IMR-90 (cell line): ENCODE results near the gene TNPO2.

Experiments used
- BHLHE40 ChIP-seq: fragments of 150-350 bp; IDR thresholded peaks from 2 replicates; pipeline ENCODE4 v1.6.1; 2016; ENCODE audit warnings: mild to moderate bottlenecking, low read depth, low read length
- CEBPB ChIP-seq: IDR thresholded peaks from 2 replicates; pipeline ENCODE4 v1.6.1; 2012; ENCODE audit warnings: low read depth, low read length, improper control_type of control experiment
- CHD1 ChIP-seq: IDR thresholded peaks from 2 replicates; pipeline ENCODE4 v1.6.1; 2012; ENCODE audit warnings: low read depth, low read length, improper control_type of control experiment
- CTCF ChIP-seq: conservative IDR thresholded peaks from 2 replicates; pipeline ENCODE4 v1.5.1; 2012; ENCODE audit warnings: mild to moderate bottlenecking, low read depth, low read length, improper control_type of control experiment
- FOS ChIP-seq: fragments of 150-350 bp; IDR thresholded peaks from 2 replicates; pipeline ENCODE4 v1.6.1; 2016; ENCODE audit warnings: low read depth, low read length
- MAFK ChIP-seq: IDR thresholded peaks from 2 replicates; pipeline ENCODE4 v1.6.1; 2012; ENCODE audit warnings: low read depth, low read length, improper control_type of control experiment
- MXI1 ChIP-seq: IDR thresholded peaks from 2 replicates; pipeline ENCODE4 v1.6.1; 2012; ENCODE audit warnings: low read depth, mild to moderate bottlenecking, low read length, moderate library complexity, borderline replicate concordance
- NFE2L2 ChIP-seq: fragments of 150-350 bp; IDR thresholded peaks from 2 replicates; pipeline ENCODE4 v1.6.1; 2016; ENCODE audit warnings: low read depth, mild to moderate bottlenecking, low read length
- POLR2A ChIP-seq: IDR thresholded peaks from 2 replicates; pipeline ENCODE4 v1.6.1; 2012; ENCODE audit warnings: mild to moderate bottlenecking, low read depth, low read length
- RAD21 ChIP-seq: IDR thresholded peaks from 2 replicates; pipeline ENCODE4 v1.6.1; 2012; ENCODE audit warnings: low read length, improper control_type of control experiment
- RCOR1 ChIP-seq: IDR thresholded peaks from 2 replicates; pipeline ENCODE4 v1.6.1; 2012; ENCODE audit warnings: mild to moderate bottlenecking, low read length, improper control_type of control experiment; ENCODE audit not compliant: insufficient replicate concordance
- RFX5 ChIP-seq: IDR thresholded peaks from 2 replicates; pipeline ENCODE4 v1.8.0; 2012; ENCODE audit warnings: low read depth, mild to moderate bottlenecking, low read length, moderate library complexity

- no peak for TF ChIP-seq CTCF
- TF ChIP-seq POLR2A = no peak
- no peak for TF ChIP-seq FOS
- no peak for TF ChIP-seq RCOR1
- TF ChIP-seq BHLHE40 = no peak
- TF ChIP-seq CHD1 = no peak
- no peak for TF ChIP-seq RAD21
- TF ChIP-seq MXI1 = no peak
- no peak for TF ChIP-seq MAFK
- no peak for TF ChIP-seq RFX5
- TF ChIP-seq NFE2L2 = no peak
- TF ChIP-seq CEBPB = no peak
Measured at GRCh38 chr19:12660980-12661379, 62.8 kb downstream of the TNPO2 start.
